Caco-2 (cell line): ENCODE data around the gene FAM181A. TPM values are rescaled to one million over a fixed set of nuclear protein-coding genes. Genes with fewer than 3 reads are reported as not detected.

Experiments used
- BruUV-seq: library from RNA; stranded (reverse); fragments of 400-500 nt; replicated peaks from 2 replicates; lab custom pipeline; 2021; lab: Mats Ljungman, UMichigan
- CTCF ChIA-PET: fragments of 300-600 bp; sonication (Branson Sonifier 250); formaldehyde crosslinking; loops from one replicate; lab custom pipeline; 2022; ENCODE audit warnings: antibody characterized with exemption; lab: Charles Lee
- POLR2A ChIA-PET: fragments of 300-600 bp; sonication (Branson Sonifier 250); formaldehyde crosslinking; loops from one replicate; lab custom pipeline; 2022; ENCODE audit warnings: antibody characterized with exemption; lab: Charles Lee
- DNase-seq, 2 experiments: peaks; one replicate each; pipeline versions ENCODE4 v3.0.0 to v3.0.0-alpha.2; 2020 to 2022
- H3K27me3 ChIP-seq: replicated peaks from 2 replicates; pipeline ENCODE4 v1.6.0; 2011; ENCODE audit warnings: low read length; ENCODE audit not compliant: control insufficient read depth, insufficient read depth
- H3K36me3 ChIP-seq: 2 replicates; pipeline ENCODE4 v1.5.1; 2011; ENCODE audit warnings: low read length; ENCODE audit not compliant: control insufficient read depth, insufficient read depth
- H3K4me1 ChIP-seq: fragments of 250-450 bp; sonication (Bioruptor Pico); 2 replicates; pipeline ENCODE4 v1.5.1; 2020; ENCODE audit warnings: mild to moderate bottlenecking
- H3K4me3 ChIP-seq: 2 replicates; pipeline ENCODE4 v1.5.1; 2011; ENCODE audit warnings: low read depth, mild to moderate bottlenecking, control low read depth, low read length
- H3K9me3 ChIP-seq: fragments of 250-450 bp; sonication (Bioruptor Pico); 2 replicates; pipeline ENCODE4 v1.5.1; 2020; ENCODE audit warnings: mild to moderate bottlenecking, moderate library complexity
- H3K27ac Mint-ChIP-seq: one replicate; pipeline ENCODE4 v1.8.0; 2022; ENCODE audit warnings: mixed read lengths; ENCODE audit not compliant: unreplicated experiment
- H3K27me3 Mint-ChIP-seq: one replicate; pipeline ENCODE4 v1.8.0; 2022; ENCODE audit warnings: mixed read lengths; ENCODE audit not compliant: insufficient read depth, unreplicated experiment
- H3K36me3 Mint-ChIP-seq: one replicate; pipeline ENCODE4 v1.8.0; 2022; ENCODE audit warnings: mild to moderate bottlenecking, mixed read lengths; ENCODE audit not compliant: insufficient read depth, unreplicated experiment
- H3K4me1 Mint-ChIP-seq: one replicate; pipeline ENCODE4 v1.8.0; 2022; ENCODE audit warnings: low read depth, mixed read lengths; ENCODE audit not compliant: unreplicated experiment
- H3K4me3 Mint-ChIP-seq: one replicate; pipeline ENCODE4 v1.8.0; 2022; ENCODE audit warnings: mild to moderate bottlenecking, moderate library complexity, mixed read lengths; ENCODE audit not compliant: unreplicated experiment
- H3K9me3 Mint-ChIP-seq: one replicate; pipeline ENCODE4 v1.8.0; 2022; ENCODE audit warnings: mixed read lengths; ENCODE audit not compliant: unreplicated experiment
- intact Hi-C: fragments of 100-400 bp; cut with micrococcal nuclease; formaldehyde crosslinking; loops from one replicate; pipeline ENCODE4 v1.10.0; 2022; ENCODE audit not compliant: unreplicated experiment
- total RNA-seq: library from RNA; stranded (reverse); gene quantifications from 2 replicates; pipeline ENCODE4 v1.2.3, GENCODE V29; 2022
- TF ChIP-seq, protein P1 (sequence below), 2 experiments: fragments of 200-600 bp in 1 of 2; IDR thresholded peaks; 1 replicate in 1 of 2; 2 replicates in 1 of 2; pipeline versions ENCODE4 v1.5.1 to v1.8.0; 2011 to 2022; ENCODE audit warnings: antibody characterized with exemption in 1 of 2, control low read depth in 1 of 2, inconsistent platforms in 1 of 2, low read depth in 1 of 2, low read length in 1 of 2, mild to moderate bottlenecking in 1 of 2, moderate library complexity in 1 of 2; ENCODE audit not compliant: insufficient read depth in 1 of 2, severe bottlenecking in 1 of 2, unreplicated experiment in 1 of 2

Gene FAM181A
- total RNA-seq, 1 experiment from 2014 or later, result not detected

DNA sequence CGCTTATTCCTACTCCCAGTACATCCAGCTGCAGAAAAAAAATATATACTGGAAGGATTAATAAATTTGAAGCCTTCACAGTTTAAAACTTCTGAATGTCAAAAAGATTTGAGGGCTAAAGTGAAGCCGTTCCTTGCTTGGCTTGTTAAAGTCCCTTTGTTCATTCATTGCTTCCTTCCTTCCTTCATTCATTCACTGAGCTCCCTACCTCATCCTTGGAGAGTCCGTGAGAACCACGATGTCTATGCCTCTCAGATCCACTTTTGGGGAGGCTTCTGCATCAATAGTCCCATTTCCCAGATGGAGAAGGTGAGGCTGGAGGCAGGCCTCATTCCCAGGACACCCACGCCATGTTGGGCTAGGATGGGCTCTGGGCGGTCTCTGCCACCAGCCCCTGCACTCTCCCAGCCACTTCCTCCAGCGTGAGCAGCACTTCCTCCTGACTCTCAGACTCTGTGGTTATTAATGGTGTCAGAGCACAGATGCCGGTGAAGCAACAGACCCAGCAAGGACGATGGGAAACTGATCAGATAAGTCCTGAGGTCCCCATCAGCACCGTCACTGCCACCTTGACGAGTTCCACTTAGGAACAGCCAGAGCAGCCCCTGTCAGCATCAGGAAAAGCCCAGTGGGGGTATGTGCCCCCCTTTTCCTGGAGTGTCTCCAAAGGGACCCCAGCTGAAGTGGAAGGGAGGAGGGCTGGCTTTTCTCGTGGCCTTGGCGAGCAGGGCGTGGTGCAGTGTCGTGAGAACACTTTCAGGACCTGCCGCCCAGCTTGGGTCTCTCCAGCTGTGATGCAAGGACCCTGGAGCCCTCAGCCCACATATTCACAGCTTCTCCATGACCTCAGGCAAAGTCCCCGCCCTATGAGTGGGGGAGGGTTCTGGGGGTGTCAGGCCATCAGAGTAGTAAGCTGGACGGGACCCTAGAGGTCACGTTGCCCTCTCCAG, 28.0 kb downstream of the FAM181A start:
- Mint-ChIP-seq H3K36me3 (no peaks in the 10 kb centered on the region), H3K9me3 (no peaks in the 10 kb centered on the region), H3K4me1 (peaks cover 14% of the 10 kb centered on the region), H3K27me3 (no peaks in the 10 kb centered on the region), H3K4me3 (no peak overlapping the region), H3K27ac (peak overlapping the region; percentile 50)
- no peaks in the 10 kb centered on the region for H3K9me3 ChIP-seq
- H3K4me3 ChIP-seq, result no peak overlapping the region
- intact Hi-C loops, result loop anchor here (5.0 kb wide), 1 partner anchor 47 kb away; no protein-coding TSS in a partner anchor
- no peak for DNase-seq
- no peaks in the 10 kb centered on the region for H3K36me3 ChIP-seq
- POLR2A ChIA-PET, result no interaction called here
- peaks cover 30% of the 10 kb centered on the region for H3K4me1 ChIP-seq
- BruUV-seq, result no TSS peak
- TF ChIP-seq, protein P1, sequence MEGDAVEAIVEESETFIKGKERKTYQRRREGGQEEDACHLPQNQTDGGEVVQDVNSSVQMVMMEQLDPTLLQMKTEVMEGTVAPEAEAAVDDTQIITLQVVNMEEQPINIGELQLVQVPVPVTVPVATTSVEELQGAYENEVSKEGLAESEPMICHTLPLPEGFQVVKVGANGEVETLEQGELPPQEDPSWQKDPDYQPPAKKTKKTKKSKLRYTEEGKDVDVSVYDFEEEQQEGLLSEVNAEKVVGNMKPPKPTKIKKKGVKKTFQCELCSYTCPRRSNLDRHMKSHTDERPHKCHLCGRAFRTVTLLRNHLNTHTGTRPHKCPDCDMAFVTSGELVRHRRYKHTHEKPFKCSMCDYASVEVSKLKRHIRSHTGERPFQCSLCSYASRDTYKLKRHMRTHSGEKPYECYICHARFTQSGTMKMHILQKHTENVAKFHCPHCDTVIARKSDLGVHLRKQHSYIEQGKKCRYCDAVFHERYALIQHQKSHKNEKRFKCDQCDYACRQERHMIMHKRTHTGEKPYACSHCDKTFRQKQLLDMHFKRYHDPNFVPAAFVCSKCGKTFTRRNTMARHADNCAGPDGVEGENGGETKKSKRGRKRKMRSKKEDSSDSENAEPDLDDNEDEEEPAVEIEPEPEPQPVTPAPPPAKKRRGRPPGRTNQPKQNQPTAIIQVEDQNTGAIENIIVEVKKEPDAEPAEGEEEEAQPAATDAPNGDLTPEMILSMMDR (IDR thresholded peaks at IDR 0.05; ENCODE audit: insufficient read depth in 1 of 2, low read depth in 1 of 2, low read length in 1 of 2, severe bottlenecking in 1 of 2, unreplicated experiment in 1 of 2), result no peak
- no peaks in the 10 kb centered on the region for H3K27me3 ChIP-seq
- CTCF ChIA-PET, result no interaction called here

DNA sequence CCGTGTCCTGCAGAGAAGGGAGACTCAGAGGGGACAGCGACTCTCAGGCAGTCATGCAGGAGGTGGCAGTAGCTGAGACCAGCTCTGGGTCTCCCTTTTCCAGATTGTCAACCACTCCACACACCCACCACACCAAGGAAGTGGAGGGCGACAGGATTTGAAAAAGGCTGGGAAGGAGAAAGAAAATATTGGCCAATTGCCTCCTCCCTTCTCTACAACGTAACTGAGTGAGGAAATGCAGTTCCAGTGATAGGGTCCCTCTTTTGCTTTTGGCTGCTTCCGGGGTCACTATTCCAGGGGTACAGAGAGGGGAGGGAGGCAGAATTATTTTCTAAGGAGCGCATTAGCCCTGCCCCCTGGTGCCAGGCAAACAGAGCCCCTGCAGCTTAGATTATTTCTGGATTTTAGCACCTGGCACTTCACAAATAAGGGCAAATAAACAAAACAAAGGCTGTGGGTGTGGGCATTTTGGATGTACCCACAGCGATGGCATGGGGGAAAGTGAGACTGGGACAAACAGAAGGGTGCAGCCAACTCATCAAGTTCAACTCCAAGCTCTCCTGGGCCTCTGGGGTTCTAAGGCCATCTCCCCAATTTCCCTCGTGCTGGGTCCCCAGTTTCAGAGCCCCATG, 28.8 kb downstream of the FAM181A start:
- H3K9me3 Mint-ChIP-seq, result no peaks in the 10 kb centered on the region
- H3K4me1 ChIP-seq, result peaks cover 36% of the 10 kb centered on the region
- H3K9me3 ChIP-seq, result no peaks in the 10 kb centered on the region
- H3K27ac Mint-ChIP-seq, result peak overlapping the region; percentile 50
- H3K27me3 ChIP-seq, result no peaks in the 10 kb centered on the region
- no peak for DNase-seq
- POLR2A ChIA-PET, result no interaction called here
- H3K4me3 Mint-ChIP-seq, result no peak overlapping the region
- no peak overlapping the region for H3K4me3 ChIP-seq
- CTCF ChIA-PET, result no interaction called here
- BruUV-seq, result no TSS peak
- H3K27me3 Mint-ChIP-seq, result no peaks in the 10 kb centered on the region
- H3K36me3 ChIP-seq, result no peaks in the 10 kb centered on the region
- TF ChIP-seq, protein P1 (IDR thresholded peaks at IDR 0.05; ENCODE audit: insufficient read depth in 1 of 2, low read depth in 1 of 2, low read length in 1 of 2, severe bottlenecking in 1 of 2, unreplicated experiment in 1 of 2), result no peak
- H3K36me3 Mint-ChIP-seq, result no peaks in the 10 kb centered on the region
- peaks cover 14% of the 10 kb centered on the region for H3K4me1 Mint-ChIP-seq
- intact Hi-C loops, result loop anchor here (5.0 kb wide), 1 partner anchor 46 kb away; no protein-coding TSS in a partner anchor

DNA sequence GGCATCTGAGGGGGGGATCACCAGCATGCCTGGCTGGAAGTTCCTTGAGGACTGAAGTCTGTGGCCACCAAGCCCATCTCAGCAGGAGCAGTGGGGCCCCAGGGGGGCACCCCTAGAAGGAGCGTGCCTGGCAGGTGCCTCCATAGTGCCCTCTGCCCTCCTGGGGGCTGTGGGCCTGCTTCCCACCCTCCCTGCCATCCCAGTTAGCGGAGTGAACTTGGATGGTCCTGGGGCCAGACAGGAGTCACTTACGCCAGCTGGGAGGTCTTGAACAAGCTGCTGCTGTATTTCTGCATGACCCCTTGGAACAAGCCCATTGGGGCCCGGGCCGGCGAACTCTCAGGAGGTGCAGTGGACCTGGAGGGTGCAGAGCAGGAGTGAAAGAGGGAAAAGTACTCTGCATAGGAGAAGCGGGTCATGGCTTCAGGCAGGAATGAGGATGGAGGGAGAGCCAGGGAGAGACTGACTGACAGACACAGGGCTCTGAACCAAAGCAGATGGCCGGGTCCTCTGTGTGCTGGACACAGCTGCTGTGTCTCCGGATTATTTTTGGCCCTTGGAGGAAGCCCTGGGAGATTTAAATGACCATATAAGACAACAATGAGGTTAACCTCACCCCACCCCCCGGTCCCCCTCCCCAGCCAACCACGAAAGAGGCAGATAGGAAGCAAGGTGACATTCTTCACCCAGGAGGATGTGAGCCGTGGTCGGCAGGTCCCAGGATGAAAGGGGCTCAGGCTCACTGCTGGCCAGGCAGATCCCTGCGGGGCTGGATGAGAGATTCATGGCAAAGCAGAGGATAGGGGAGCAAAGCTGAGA, 29.6 kb downstream of the FAM181A start:
- H3K27me3 Mint-ChIP-seq, result no peaks in the 10 kb centered on the region
- Histone ChIP-seq H3K4me3 (no peak overlapping the region), H3K4me1 (peaks cover 39% of the 10 kb centered on the region), H3K36me3 (no peaks in the 10 kb centered on the region), H3K9me3 (no peaks in the 10 kb centered on the region), H3K27me3 (no peaks in the 10 kb centered on the region)
- CTCF ChIA-PET, result no interaction called here
- intact Hi-C loops, result loop anchor here (5.0 kb wide), 1 partner anchor 46 kb away; no protein-coding TSS in a partner anchor
- no peak for DNase-seq
- BruUV-seq, result no TSS peak
- TF ChIP-seq, protein P1 (IDR thresholded peaks at IDR 0.05; ENCODE audit: insufficient read depth in 1 of 2, low read depth in 1 of 2, low read length in 1 of 2, severe bottlenecking in 1 of 2, unreplicated experiment in 1 of 2), result no peak
- no peak overlapping the region for H3K4me3 Mint-ChIP-seq
- POLR2A ChIA-PET, result no interaction called here
- peak overlapping the region; percentile 39 for H3K27ac Mint-ChIP-seq
- H3K9me3 Mint-ChIP-seq, result no peaks in the 10 kb centered on the region
- peaks cover 14% of the 10 kb centered on the region for H3K4me1 Mint-ChIP-seq
- no peaks in the 10 kb centered on the region for H3K36me3 Mint-ChIP-seq
